ENCODE measurements around the gene CHAC1.

Gene CHAC1

GRCh38 chr15:40925495-40925862, 27.8 kb upstream of the CHAC1 start:
- DNase-seq (ENCODE audit: low spot score), result no peak

- no peak for DNase-seq (ENCODE audit: low spot score)
Observed at GRCh38 chr15:40925863-40926658, 27.2 kb upstream of the CHAC1 start.

GRCh38 chr15:40926659-40927494, 26.4 kb upstream of the CHAC1 start:
- DNase-seq (ENCODE audit: low spot score), result no peak

GRCh38 chr15:40927495-40927872, 25.8 kb upstream of the CHAC1 start:
- DNase-seq (ENCODE audit: low spot score), result no peak

- no peak for DNase-seq (ENCODE audit: low spot score)
Observed at GRCh38 chr15:40927873-40928806, 25.1 kb upstream of the CHAC1 start.

- DNase-seq (ENCODE audit: low spot score), result no peak
Observed at GRCh38 chr15:40928821-40929659, 24.2 kb upstream of the CHAC1 start, which contains the start of gene DLL4. TSS of gene DLL4 (plus strand) at chr15:40929340. CDS start at chr15:40929669, 329 bp downstream.

- no peak for DNase-seq (ENCODE audit: low spot score)
Observed at GRCh38 chr15:40929660-40930429, 23.4 kb upstream of the CHAC1 start.

- no peak for DNase-seq (ENCODE audit: low spot score)
Observed at GRCh38 chr15:40930430-40931299, 22.6 kb upstream of the CHAC1 start.

- DNase-seq (ENCODE audit: low spot score), result no peak
Observed at GRCh38 chr15:40931300-40932142, 21.8 kb upstream of the CHAC1 start.

- DNase-seq (ENCODE audit: low spot score), result no peak
Observed at GRCh38 chr15:40932156-40932555, 21.1 kb upstream of the CHAC1 start.

GRCh38 chr15:40932649-40933516, 20.4 kb upstream of the CHAC1 start:
- no peak for DNase-seq (ENCODE audit: low spot score)

- no peak for DNase-seq (ENCODE audit: low spot score)
Observed at GRCh38 chr15:40933517-40933902, 19.8 kb upstream of the CHAC1 start.

- no peak for DNase-seq (ENCODE audit: low spot score)
Observed at GRCh38 chr15:40934457-40934856, 18.8 kb upstream of the CHAC1 start.

- no peak for DNase-seq (ENCODE audit: low spot score)
Observed at GRCh38 chr15:40936234-40936708, 17.0 kb upstream of the CHAC1 start.

GRCh38 chr15:40936709-40937666, 16.3 kb upstream of the CHAC1 start:
- DNase-seq (ENCODE audit: low spot score), result no peak

Data from left forelimb (tissue), 1 donor.